Skeletal muscle cell (primary cell): ENCODE results near the gene CLDND1.

Source experiments
- DNase-seq: peaks from one replicate; pipeline ENCODE4 v3.0.0-alpha.2; 2010; ENCODE audit warnings: low read depth
- H3K4me3 ChIP-seq: 2 replicates; pipeline ENCODE4 v1.5.1; 2011; ENCODE audit warnings: low read depth, mild to moderate bottlenecking, control low read depth, low read length, moderate library complexity

Gene CLDND1

DNA sequence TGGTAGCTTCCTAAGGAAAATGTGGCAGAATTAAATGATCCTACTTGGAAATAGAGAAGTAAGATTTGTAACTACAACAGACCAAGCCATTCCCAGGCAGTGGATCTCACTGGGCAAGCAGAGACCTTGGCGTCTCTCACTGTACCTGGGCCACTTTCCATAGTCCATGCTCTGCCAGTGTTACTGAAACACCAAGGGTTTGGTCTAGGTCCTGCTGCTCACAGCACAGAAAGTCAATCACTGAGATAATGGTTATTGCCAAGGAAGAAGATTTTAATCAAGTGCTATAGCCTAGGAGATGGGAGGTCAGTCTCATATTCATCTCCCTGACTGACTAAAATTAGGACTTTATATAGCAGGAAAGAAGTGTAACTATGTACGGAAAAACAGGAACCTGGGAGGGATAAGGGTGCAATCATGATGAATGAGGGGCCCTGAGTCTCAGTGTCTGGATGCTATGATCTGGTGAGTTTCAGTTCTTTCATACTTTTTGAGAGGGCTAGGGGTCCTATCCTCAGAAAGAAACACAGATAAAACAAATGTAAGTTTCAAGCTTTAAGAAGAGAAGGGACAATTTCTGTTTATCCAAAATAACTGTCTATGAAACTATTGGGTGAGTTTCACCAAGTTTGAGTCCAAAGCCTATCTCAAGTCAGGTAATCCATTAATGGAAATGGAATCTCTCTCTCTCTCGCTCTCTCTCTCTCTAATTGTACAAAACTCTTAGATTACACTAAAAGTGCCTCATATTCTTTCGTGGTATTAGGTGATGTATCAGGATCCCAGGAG lies 29.7 kb upstream of the CLDND1 start:
- DNase-seq, result no peak
- no peak overlapping the region for H3K4me3 ChIP-seq

DNA sequence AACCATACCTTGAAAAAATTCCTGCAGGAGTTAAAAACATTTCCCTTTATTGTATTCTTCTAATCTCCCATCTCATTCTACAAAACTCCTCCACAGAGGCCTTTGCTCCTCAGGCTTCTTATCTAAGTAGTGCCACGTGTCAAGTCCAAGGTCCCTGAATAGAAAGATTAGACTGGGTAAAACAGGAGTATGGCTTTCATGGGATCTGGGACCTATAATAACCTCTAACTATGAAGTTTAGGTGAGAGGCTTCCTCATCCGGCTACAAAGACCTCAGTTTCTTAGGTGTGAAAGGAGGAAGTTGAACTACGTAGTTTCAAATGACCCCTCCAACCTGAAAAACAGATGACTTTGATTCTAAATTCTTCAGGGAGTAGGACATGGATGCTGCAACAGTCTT lies 29.1 kb upstream of the CLDND1 start:
- H3K4me3 ChIP-seq, result no peak overlapping the region
- no peak for DNase-seq

DNA sequence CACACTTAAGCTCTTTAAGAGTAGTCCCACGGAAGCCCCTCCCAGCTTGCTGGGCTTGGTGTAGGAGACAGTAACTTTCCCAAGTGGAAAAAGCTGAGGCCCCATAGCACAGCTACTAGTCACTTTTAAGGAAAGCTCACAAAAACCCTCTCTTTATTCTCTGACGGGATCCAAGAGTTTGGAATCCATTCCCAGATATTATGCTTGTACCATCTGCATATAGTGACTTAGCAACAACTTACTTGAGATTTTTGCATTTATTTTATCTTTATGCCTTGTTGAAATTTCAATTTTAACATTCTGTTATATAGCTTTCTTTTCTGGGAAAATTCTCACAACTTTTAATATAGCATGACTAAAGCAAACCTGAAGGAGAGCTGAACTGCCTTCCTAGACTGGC lies 28.5 kb upstream of the CLDND1 start:
- no peak for DNase-seq
- no peak overlapping the region for H3K4me3 ChIP-seq

DNA sequence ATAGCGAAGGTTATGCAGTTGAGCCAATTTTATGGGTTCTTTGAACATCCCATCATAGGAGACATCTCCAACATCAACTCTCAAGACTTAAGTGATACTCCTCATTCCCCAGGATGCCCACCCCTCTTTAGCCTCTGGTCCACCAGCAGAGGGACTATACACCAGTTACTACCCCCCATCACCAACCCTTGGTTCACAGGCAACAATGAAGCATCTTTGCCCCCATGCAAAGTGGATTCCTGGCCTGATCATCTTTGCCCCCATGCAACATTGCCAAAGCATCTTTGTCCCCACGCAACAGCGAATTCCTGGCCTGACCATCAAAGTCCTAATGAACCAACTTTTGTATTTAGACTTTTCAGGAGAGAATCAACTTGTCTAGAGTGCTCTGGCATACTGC lies 28.1 kb upstream of the CLDND1 start:
- H3K4me3 ChIP-seq, result no peak overlapping the region
- DNase-seq, result no peak

DNA sequence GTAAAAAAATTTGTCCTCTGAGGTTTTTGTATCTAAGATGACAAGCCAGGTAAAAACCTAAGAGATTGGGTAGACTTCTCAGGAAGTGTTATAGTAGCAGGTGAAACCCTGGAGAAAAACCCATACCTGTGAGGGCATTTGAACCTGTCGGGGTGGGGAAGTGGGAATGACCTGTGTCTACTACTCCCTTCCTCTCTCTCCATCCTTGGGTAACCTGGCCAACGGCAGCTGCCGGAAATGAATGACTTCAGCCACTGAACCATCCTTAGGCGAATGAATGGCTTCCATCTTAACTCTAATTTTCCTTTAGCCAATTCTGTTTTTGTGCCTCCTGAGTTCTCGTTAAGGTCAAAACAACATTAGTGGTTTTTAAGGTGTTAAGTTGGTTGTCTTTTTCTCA lies 25.8 kb upstream of the CLDND1 start:
- DNase-seq, result no peak
- H3K4me3 ChIP-seq, result no peak overlapping the region

DNA sequence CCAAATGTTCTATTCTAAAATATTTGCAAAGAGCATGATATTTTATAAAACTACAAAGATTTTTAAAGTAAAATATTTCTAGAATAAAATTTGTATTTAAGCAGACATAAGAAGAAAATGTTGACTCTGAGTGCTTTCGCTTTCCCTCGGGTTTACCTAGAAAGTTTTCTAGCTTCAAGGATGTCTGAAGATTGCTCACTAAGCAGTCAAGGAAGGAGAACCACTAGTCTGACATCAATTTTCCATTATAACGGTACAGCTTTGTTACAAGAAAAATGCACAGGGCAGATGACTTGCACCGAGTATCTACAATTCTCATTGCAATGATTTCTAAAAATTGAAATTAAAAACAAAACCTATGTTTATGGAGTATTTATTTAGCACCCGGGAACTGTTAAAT lies 23.2 kb upstream of the CLDND1 start:
- no peak for DNase-seq
- no peak overlapping the region for H3K4me3 ChIP-seq

DNA sequence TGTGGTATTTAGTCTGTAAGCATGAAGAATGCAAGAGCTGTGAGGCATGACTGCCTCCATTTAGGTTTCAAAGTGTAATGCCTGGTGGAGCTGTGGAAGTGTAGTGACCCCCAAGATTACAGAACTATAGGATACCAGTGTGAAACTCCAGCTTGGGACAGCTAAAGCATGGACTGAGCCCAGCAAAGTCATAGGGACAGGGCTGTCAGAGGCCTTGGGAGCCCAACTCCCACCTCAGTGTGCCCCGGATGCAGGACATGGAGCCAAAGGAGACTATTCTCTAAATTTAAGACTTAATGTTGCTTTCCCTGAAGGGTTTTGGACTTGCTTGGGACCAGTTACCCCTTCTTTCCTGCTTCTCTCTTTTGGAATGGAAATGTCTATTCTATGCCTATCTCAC lies 19.9 kb upstream of the CLDND1 start:
- H3K4me3 ChIP-seq, result no peak overlapping the region

DNA sequence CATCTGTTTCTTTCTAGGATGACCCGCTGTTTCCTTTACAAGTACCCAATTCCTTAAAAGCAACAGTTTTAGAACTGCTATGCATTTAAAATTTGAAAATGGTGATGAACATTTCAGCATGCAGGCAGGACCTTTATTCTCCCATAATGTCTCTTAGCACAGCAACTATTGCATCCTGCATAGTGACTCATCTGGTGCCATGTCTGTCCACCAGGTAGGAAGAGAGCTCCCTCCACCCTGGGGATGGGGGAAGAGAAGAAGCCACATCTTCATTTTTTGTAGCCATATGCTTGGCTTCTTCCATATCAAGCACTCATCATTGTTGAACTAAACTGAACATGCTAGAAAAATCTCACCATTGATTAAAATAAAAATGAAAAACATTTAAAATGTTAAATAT lies 19.0 kb upstream of the CLDND1 start:
- DNase-seq, result no peak
- no peak overlapping the region for H3K4me3 ChIP-seq

More for the DNA sequence above, 19.9 kb upstream of the CLDND1 start:
- no peak for DNase-seq

DNA sequence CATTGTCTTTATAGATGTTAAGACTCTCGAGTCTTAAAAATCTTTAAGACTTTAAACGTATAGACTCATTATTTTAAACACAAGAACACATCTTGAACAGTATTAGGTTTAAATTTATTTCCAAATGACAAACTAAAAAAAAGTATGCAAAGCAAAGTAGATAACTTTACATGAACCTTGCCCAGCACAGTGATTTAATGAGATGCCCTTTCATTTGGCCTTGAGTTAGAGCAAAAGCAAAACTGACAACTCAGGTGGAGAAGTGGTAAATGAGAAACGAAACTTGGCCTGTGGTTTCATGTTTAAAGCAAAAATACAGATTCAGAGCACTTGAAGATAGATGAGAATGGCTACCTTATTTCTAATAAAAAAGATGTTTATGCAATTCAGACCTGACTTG lies 17.6 kb upstream of the CLDND1 start:
- DNase-seq, result no peak
- H3K4me3 ChIP-seq, result no peak overlapping the region

DNA sequence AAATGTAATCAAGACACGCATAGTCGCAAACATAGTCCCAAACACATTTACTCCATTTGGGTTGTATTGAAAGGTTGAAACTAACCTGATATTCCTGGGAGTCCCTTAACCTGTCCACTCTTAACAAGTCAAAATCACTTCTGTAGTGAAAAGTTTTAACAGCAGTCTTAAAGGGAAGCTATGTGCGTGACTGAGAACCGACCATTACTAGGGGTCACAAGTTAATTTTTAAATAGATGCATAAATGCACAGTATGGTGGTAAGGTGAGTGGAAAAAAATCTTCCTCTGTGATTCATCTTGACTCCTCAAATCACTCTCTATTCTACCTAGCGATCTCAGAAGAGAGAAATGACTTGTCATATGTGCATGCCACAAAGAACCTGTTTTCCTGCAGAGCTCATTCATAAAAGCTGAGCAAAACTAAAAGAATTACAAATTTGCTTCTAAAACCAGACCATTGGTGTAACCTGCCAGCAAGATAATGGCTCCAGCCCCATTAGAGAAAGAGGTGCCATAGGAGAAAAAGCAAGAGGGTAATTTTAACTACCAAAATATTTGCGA lies 13.8 kb upstream of the CLDND1 start:
- no peak overlapping the region for H3K4me3 ChIP-seq

DNA sequence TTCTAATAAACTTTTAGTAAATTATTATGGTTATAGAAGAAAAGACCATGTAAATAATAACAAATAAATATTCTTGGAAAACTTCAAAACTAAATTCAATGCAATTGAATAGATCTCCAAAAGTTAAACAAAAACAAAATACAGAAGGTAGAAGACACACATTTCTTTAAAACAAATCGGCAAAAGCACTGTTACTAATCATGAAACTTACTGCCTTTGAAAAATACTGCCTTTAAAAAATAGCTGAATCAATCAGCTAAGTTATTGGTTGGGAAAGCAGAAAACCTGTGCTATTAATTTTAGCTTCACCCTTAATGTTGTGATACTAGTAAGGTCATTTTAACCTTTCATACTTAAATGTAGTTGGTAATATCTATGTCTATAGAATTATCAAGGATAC lies 12.0 kb upstream of the CLDND1 start:
- no peak overlapping the region for H3K4me3 ChIP-seq
- no peak for DNase-seq

More for the DNA sequence above, 13.8 kb upstream of the CLDND1 start:
- no peak for DNase-seq

DNA sequence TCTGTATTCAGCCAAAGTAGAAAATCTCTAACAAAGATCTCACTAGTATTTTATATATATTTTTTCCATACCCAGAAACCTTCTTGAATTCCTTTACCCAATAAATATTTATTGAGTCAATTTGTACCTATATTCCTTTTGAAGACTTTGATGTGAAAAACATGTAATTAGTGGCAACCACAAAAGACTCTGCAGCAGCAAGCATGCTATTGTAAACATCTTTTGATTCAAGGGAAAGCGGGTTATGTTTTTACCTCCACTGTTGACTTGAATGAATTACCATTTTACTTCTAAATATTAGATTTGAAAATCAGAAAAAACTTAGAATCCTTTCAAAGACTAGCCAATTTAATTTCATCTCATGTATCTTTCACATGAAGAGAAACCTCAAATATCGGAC lies 11.5 kb upstream of the CLDND1 start:
- no peak overlapping the region for H3K4me3 ChIP-seq
- no peak for DNase-seq

DNA sequence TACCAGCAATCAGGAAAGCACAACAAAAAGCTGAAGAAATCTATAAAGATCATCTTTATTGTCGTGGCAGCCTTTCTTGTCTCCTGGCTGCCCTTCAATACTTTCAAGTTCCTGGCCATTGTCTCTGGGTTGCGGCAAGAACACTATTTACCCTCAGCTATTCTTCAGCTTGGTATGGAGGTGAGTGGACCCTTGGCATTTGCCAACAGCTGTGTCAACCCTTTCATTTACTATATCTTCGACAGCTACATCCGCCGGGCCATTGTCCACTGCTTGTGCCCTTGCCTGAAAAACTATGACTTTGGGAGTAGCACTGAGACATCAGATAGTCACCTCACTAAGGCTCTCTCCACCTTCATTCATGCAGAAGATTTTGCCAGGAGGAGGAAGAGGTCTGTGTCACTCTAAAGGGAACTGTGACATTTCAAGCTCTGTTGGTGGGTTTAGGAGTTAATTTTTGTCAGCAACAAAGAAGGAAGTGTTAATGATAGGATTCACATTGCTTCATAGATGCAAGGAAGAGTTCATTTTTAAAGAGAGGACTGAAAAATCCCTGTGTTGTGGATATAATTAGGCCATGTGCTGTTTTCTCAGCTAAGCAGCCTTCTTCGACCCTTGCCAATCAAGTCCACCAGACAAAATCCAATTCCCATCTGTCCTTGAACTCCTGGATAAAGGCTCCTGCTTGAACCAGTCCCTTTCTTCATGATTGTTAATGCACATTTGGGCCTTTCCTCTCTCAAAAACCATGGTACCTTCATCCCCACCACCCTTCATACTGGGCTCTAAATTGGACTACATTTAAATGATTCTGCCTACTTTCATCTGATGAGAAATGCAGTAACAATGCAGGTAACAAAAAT lies 10.2 kb upstream of the CLDND1 start:
- DNase-seq, result no peak
- H3K4me3 ChIP-seq, result no peak overlapping the region

DNA sequence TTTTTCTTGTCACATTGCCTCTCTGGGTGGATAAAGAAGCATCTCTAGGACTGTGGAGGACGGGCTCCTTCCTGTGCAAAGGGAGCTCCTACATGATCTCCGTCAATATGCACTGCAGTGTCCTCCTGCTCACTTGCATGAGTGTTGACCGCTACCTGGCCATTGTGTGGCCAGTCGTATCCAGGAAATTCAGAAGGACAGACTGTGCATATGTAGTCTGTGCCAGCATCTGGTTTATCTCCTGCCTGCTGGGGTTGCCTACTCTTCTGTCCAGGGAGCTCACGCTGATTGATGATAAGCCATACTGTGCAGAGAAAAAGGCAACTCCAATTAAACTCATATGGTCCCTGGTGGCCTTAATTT lies 9.6 kb upstream of the CLDND1 start:
- DNase-seq, result no peak
- H3K4me3 ChIP-seq, result no peak overlapping the region

DNA sequence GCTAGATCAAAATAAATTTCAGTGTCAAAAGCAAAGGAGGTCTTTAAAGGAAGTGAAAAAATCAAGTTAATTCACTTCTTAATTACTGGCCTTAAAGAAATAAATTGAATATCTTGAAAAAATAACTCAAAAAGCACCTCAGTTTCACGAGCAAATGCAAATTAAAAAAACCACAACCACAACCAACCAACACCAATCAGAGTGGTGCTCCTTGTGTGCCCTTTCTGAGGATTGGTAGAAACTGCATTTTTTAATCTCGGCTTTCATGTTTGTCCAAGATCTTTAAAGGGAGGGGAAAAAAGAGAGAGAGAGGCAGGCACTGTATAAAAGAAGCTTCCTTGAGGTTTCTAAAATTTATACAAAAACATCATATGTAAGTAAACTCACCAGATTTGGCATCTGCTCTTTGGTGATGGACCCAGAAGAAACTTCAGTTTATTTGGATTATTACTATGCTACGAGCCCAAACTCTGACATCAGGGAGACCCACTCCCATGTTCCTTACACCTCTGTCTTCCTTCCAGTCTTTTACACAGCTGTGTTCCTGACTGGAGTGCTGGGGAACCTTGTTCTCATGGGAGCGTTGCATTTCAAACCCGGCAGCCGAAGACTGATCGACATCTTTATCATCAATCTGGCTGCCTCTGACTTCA lies 9.0 kb upstream of the CLDND1 start, which contains the start of gene GPR15:
TSS of gene GPR15 (plus strand) at position 357 of the 653 bp plus-strand sequence. CDS start at position 413, 56 bp downstream.
- no peak within 1 kb of the TSS for H3K4me3 ChIP-seq
- no peak for DNase-seq

DNA sequence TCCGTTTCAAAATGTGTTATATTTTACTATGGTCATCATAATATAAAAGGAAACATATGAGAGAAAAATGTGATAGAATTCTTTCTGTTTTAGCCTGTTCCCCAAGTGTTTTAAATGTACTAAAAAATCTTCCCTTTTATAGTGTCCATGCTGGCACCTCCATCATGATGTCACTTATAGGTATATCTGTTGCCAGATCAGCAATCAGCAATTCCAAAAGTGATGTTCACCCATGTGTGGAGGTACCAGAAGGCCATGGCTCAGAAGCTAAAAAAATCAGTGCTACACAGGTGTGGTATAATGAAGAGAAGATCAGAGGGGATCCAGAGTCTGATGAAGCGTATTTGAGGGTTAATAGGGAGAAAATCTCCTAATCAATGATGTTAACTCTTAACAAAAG lies 8.0 kb upstream of the CLDND1 start:
- H3K4me3 ChIP-seq, result no peak overlapping the region
- DNase-seq, result no peak

DNA sequence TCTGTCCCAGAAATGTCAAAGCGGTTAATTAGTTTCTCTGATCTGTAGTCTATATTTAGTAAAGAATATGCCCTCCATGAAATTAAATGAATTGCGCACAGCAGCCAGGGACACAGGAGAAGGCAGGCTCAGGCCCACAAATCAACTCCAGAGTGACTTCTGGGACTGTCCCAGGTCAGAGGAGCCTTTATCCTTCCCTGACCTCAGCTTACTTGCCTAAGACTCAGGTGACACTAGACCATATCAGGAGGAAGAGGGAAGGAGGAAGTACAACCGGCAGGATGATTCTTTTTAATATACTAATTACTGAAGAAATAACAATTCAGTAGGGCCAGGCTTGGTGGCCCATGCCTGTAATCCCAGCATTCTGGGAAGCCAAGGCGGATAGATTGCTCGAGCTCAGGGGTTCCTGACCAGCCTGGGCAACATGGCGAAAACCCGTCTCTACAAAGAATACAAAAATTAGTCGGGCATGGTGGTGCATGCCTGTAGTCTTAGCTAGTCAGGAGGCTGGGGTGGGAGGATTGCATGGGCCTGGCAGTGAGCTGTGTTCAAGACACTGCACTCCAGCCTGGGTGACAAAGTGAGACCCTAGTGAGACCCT lies 7.3 kb upstream of the CLDND1 start:
- no peak overlapping the region for H3K4me3 ChIP-seq
- DNase-seq, result no peak

DNA sequence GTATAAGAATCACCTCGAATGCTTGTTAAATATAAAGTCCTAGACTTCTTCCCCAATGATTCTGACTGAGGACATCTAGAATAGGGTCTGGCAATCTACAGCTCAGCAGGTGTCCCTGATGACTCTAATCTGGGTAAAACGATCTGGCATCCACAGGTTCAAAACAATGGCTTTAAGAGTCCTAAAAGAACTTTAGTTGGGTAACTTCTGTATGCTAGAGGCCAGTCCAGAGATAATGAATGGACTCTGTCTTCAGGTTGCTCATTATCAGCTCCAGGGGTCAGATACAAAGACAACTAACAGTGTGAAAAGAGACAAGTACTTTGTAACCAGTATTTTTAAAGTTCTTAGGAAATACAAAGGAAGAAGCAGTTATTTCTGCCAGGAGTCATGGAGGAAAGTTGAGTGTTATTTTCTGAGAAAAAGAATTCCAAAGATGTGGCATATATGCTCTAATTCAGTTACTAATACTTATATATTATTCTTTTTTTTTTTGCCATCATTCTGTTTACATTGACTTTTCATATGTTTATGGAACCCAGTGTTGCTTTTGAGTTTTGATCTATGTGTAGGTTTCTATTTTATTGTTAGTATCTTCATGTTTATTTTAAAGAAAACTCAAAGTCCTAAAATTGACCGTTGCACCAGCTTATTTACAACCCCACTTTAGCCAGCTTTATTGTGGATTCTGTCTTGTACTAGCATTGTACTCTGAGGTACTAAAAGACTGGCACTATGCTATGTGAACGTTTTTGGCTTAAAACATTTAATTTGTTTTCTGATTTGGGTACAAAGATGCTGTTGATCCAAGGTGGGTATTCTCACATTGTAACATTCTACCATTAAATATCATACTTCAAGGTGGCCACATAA lies 6.0 kb upstream of the CLDND1 start:
- no peak overlapping the region for H3K4me3 ChIP-seq
- DNase-seq, result no peak

DNA sequence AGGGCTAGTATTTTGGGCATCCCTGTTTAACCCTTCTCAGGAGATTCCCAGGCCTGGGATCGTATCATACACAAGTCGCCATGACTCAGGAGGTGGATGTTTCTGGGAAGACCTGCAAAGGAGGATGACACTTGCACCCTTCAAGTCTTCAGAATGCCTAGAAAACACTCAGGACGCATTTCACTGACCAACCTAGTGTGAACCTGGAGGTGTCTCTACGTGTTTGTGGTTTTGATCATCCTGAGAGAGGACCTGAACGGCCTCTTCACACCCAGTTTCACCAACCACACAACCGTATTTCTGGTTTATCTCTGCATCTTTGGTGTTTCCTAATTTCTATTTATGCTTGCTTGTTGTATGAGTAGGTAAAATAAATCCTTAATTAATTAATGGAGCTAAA lies 2.8 kb upstream of the CLDND1 start:
- no peak overlapping the region for H3K4me3 ChIP-seq

More for the DNA sequence above, 2.8 kb upstream of the CLDND1 start:
- no peak for DNase-seq
